ENCODE results near the gene HIVEP1.

DNA sequence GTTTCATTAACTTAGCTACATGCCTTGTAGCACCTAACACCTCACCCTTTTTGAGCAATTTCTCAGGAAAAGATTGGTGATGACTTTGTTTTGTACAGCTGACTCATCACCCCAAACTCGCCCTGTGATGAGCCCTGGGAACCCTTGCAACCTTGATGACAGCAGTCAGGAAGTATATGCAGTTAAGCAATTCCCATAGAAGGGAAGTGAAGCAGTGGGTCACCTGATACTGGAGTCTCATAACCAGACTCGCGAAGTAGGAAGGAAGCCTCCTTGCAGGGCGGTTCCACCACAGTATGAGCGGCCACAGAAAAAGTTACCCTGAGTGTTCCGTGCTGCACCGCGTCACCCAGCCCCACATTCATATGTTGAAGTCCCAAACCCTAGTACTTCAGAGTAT, 196.1 kb downstream of the HIVEP1 start:
- no peak for TF ChIP-seq L3MBTL2 (conservative IDR thresholded peaks at IDR 0.05)
- no peak for TF ChIP-seq FOXM1 (IDR thresholded peaks at IDR 0.05; ENCODE audit: borderline replicate concordance)
- no peak for TF ChIP-seq TARDBP (IDR thresholded peaks at IDR 0.05)
- no peak for TF ChIP-seq NFRKB (IDR thresholded peaks at IDR 0.05)
- no peak for TF ChIP-seq SP1 (IDR thresholded peaks at IDR 0.05)
- TF ChIP-seq SUZ12 (IDR thresholded peaks at IDR 0.05): no peak
- no peak for TF ChIP-seq ELF4 (IDR thresholded peaks at IDR 0.05)
- TF ChIP-seq LEF1 (IDR thresholded peaks at IDR 0.05; ENCODE audit: borderline replicate concordance): no peak
- no peak for TF ChIP-seq FOXK2 (IDR thresholded peaks at IDR 0.05)
